SJCRH30 (cell line): ENCODE measurements around the gene SIRT4. TPM values are rescaled to one million over a fixed set of nuclear protein-coding genes. Genes with fewer than 3 reads are reported as not detected.
"Not testable (repeated sequence)": the region's sequence is repeated elsewhere in the genome, so short reads cannot be mapped to it uniquely, and the experiment has no call there.

ENCODE experiments used
- DNase-seq, 2 experiments: peaks; one replicate each; pipeline ENCODE4 v3.0.0-alpha.2; 2015 to 2020
- H3K27ac ChIP-seq: fragments of 250-450 bp; sonication (Bioruptor Pico); 2 replicates; pipeline ENCODE4 v1.5.1; 2020; ENCODE audit warnings: mild to moderate bottlenecking, moderate library complexity
- H3K27me3 ChIP-seq: fragments of 250-450 bp; sonication (Bioruptor Pico); 2 replicates; pipeline ENCODE4 v1.5.1; 2020; ENCODE audit warnings: mild to moderate bottlenecking, moderate library complexity
- H3K36me3 ChIP-seq: fragments of 250-450 bp; sonication (Bioruptor Pico); 2 replicates; pipeline ENCODE4 v1.5.1; 2020; ENCODE audit warnings: mild to moderate bottlenecking, moderate library complexity
- H3K4me1 ChIP-seq: fragments of 250-450 bp; sonication (Bioruptor Pico); 2 replicates; pipeline ENCODE4 v1.5.1; 2020; ENCODE audit warnings: mild to moderate bottlenecking, moderate library complexity
- H3K4me3 ChIP-seq: fragments of 250-450 bp; sonication (Bioruptor Pico); 2 replicates; pipeline ENCODE4 v1.5.1; 2020; ENCODE audit warnings: mild to moderate bottlenecking, moderate library complexity
- H3K9me3 ChIP-seq: fragments of 250-450 bp; sonication (Bioruptor Pico); replicated peaks from 2 replicates; pipeline ENCODE4 v1.5.1; 2020; ENCODE audit warnings: mild to moderate bottlenecking, moderate library complexity
- total RNA-seq: library from RNA; depleted of rRNA; stranded (reverse); fragments of >200 nt; shearing (Covaris generic); gene quantifications from 2 replicates; pipeline ENCODE4 v1.2.3, GENCODE V29; 2014

Gene SIRT4
- total RNA-seq, 1 experiment from 2014 or later: 4.0 TPM

DNA sequence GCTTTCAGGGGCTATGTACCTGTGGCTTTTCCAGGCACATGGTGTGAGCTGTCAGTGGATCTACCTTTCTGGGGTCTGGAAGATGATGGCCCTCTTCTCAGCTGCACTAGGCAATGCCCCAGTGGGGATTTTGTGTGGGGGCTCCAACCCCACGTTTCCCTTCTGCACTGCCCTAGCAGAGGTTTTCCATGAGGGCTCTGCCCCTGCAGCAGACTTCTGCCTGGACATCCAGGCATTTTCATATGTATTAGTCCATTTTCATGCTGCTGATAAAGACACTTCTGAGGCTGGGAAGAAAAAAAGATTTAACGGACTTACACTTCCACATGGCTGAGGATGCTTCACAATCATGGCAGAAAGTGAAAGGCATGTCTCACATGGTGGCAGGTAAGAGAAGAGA lies 34.3 kb downstream of the SIRT4 start:
- not testable (repeated sequence) for H3K4me1 ChIP-seq, H3K27me3 ChIP-seq, H3K36me3 ChIP-seq, DNase-seq, H3K27ac ChIP-seq, H3K9me3 ChIP-seq, H3K4me3 ChIP-seq

DNA sequence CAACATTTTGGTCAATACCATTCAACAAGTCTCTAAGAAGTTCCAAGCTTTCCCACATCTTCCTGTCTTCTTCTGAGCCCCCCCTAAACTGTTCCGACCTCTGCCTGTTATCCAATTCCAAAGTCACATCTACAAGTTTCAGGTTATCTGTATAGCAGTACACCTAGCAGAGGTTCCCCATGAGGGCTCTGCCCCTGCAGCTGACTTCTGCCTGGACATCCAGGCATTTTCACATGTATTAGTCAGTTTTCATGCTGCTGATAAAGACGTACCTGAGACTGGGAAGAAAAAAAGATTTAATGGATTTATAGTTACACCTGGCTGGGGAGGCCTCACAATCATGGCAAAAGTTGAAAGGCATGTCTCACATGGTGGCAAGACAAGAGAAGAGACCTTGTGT lies 35.6 kb downstream of the SIRT4 start:
- Histone ChIP-seq H3K9me3 (peaks cover 7% of the 10 kb centered on the region; the same call in 1 of the 2 replicates), H3K36me3 (no peaks in the 10 kb centered on the region), H3K27ac (no peak overlapping the region), H3K27me3 (no peaks in the 10 kb centered on the region), H3K4me1 (no peaks in the 10 kb centered on the region), H3K4me3 (no peak overlapping the region)
- no peak for DNase-seq

DNA sequence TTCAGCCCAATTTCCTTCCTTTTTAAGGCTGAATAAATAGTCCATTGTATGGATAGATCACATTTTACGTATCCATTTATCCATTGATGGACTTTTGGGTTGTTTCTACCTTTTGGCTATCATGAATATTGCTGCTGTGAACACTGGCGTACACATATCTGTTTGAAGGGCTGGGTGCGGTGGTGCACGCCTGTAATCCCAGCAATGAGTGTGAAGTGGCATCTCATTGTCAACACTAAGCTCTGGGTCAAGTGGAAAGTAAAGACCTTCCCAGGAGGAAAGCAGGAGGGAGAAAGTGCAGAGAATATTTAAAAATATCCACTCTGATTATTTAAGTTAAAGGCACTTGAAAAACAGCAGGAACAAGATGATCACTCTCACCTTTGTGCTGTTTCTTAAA lies 37.1 kb downstream of the SIRT4 start:
- Histone ChIP-seq H3K27ac (no peak overlapping the region), H3K4me3 (no peak overlapping the region), H3K4me1 (no peaks in the 10 kb centered on the region), H3K36me3 (no peaks in the 10 kb centered on the region), H3K9me3 (peaks cover 7% of the 10 kb centered on the region; the same call in 1 of the 2 replicates), H3K27me3 (no peaks in the 10 kb centered on the region)
- DNase-seq: no peak

DNA sequence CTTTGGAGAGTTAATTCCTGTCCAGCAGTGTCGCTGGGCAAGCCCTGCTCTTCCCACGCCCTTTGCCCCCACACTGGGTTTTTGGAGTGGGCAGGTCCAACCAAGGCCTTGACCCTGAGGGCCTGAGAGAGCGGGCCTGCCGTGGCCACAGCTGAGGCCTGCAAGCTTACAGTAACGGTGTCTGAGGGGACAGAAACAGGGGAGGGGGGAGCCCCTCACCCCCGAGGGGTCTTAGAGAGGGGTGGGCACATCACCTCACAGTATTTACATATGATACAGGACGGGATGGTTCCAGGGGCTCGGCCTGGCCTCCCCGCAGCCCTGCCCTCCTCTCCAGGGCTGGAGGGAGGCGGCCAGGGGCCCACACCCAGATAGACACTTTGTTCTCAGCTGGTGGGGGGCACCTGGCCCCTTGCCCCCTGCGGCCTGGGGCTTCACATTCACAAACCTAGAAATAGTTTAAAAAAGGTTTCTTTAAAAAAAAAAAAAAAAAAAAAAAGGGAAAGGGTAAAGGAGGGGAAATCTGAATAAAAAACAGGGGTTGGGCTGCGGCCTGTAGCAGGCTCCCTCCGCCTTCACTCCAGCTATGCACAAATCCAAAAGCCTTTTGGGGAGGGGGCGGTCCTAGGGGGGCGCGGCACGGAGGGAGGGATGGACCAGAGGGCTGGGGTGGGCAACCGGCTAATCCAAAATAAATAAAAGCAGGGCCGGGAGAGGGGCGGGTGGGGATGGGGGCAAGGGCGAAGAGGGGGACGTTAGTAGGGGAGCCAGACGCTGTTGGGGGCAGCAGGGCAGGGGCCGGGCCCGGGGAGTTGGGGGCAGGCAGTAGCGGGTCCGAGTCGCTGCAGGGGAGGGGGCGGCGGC lies 40.3 kb downstream of the SIRT4 start:
- H3K9me3 ChIP-seq: peaks cover 6% of the 10 kb centered on the region; the same call in 1 of the 2 replicates
- no peaks in the 10 kb centered on the region for H3K27me3 ChIP-seq
- H3K27ac ChIP-seq: no peak overlapping the region
- H3K36me3 ChIP-seq: no peaks in the 10 kb centered on the region
- H3K4me1 ChIP-seq: no peaks in the 10 kb centered on the region
- DNase-seq: no peak
- H3K4me3 ChIP-seq: no peak overlapping the region

DNA sequence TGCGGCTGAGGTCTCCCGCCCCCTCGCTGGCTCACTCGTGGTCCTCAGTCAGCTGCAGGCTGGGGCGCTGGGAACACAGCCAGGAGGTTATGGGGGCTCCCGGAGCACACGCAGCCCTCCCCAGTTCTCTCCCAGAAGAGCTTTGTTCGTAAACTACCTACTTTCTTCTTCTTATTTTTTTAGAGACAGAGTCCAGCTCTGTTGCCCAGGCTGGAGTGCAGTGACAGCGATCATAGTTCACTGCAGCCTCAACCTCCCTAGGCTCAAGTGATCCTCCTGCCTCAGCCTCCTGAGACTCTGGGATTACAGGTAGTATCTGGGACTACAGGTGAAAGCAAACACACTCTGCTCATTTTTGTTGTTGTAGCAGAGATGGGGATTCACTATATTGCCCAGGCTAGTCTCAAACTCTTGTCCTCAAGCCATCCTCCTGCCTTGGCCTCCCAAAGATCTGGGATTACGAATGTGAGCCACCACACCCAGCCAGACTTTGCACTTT lies 41.0 kb downstream of the SIRT4 start:
- Histone ChIP-seq H3K27ac (no peak overlapping the region), H3K9me3 (peaks cover 2% of the 10 kb centered on the region; the same call in 1 of the 2 replicates), H3K4me1 (no peaks in the 10 kb centered on the region), H3K4me3 (no peak overlapping the region), H3K36me3 (no peaks in the 10 kb centered on the region), H3K27me3 (no peaks in the 10 kb centered on the region)
- no peak for DNase-seq

DNA sequence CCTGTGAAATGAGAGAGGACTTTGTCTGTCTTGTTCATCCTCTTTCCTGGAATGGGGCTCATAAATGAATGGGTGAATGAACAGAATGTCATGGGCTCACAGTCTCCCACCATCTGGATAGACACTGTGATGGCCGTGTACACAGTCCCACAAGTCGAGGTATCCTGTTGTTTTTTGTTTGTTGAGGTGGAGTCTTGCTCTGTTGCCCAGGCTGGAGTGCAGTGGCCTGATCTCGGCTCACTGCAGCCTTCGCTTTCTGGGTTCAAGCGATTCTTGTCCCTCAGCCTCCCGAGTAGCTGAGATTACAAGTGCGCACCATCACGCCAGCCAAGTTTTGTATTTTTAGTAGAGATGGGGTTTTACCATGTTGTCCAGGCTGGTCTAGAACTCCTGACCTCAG lies 41.6 kb downstream of the SIRT4 start:
- H3K4me3 ChIP-seq: no peak overlapping the region
- H3K36me3 ChIP-seq: no peaks in the 10 kb centered on the region
- no peaks in the 10 kb centered on the region for H3K27me3 ChIP-seq
- H3K27ac ChIP-seq: no peak overlapping the region
- no peak for DNase-seq
- H3K4me1 ChIP-seq: no peaks in the 10 kb centered on the region
- no peaks in the 10 kb centered on the region for H3K9me3 ChIP-seq

DNA sequence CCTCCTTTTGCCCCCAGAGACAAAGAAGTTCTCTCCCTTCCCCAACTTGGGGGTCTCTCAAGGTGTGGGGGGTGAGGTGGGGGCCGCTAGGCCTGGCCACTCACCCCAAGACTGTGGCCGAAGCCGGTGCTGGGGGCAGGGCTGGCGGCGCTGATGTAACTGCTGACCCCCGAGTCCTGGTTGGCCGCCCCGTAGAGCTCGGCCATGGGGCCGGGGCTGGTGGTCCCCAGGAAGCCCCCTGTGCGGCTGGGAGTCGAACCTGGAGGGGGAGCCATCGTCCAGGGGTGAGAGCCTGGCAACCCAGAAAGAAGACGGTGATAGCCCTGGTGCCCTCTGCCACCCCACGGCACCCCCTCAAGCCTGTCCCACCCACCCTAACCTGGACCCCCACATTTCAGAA lies 43.9 kb downstream of the SIRT4 start:
- H3K4me3 ChIP-seq: no peak overlapping the region
- H3K4me1 ChIP-seq: no peaks in the 10 kb centered on the region
- no peaks in the 10 kb centered on the region for H3K36me3 ChIP-seq
- DNase-seq: no peak
- no peaks in the 10 kb centered on the region for H3K27me3 ChIP-seq
- no peaks in the 10 kb centered on the region for H3K9me3 ChIP-seq
- no peak overlapping the region for H3K27ac ChIP-seq

DNA sequence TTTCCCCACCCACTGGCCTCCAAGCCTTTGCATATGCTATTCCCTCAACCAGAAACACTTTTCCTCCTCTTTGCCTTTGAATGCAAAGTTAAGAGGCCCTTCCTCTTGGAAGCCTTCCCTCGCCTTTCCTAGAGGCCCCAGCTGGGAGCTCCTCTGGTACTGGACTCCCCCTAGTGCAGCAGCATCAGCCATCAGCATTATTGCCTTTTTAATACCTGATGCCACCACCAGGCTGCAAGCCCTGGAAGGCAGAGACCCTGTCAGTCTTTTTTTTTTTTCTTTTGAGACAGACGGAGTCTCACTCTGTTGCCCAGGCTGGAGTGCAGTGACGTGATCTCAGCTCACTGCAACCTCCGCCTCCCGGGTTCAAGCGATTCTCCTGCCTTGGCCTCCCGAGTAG lies 44.6 kb downstream of the SIRT4 start:
- Histone ChIP-seq H3K27ac (no peak overlapping the region), H3K27me3 (no peaks in the 10 kb centered on the region)

DNA sequence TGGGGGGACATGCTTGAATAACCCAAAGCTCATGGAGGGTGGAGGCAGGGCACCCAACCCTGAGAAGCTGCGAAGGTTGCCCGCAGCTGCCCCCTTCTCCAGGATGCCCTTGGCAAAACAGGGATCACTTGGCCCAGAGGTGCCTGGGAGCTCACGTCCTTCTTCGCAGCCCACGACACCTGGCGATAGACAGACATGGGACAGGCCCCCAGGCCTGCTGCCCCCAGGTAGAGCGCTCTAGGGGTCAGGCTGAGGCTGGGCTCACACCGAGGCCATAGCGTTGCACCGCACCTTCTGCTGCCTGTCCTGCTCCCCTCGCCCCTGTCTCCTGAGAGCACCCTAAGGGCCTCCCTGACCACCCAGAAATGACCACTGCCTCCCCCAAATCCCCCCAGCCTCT lies 45.6 kb downstream of the SIRT4 start:
- H3K36me3 ChIP-seq: no peaks in the 10 kb centered on the region
- H3K4me3 ChIP-seq: no peak overlapping the region
- H3K27ac ChIP-seq: no peak overlapping the region
- DNase-seq: no peak
- H3K4me1 ChIP-seq: no peaks in the 10 kb centered on the region
- H3K27me3 ChIP-seq: no peaks in the 10 kb centered on the region
- H3K9me3 ChIP-seq: no peaks in the 10 kb centered on the region

More for the DNA sequence above, 44.6 kb downstream of the SIRT4 start:
- no peaks in the 10 kb centered on the region for H3K9me3 ChIP-seq
- H3K4me3 ChIP-seq: no peak overlapping the region
- H3K4me1 ChIP-seq: no peaks in the 10 kb centered on the region
- H3K36me3 ChIP-seq: no peaks in the 10 kb centered on the region
- no peak for DNase-seq

DNA sequence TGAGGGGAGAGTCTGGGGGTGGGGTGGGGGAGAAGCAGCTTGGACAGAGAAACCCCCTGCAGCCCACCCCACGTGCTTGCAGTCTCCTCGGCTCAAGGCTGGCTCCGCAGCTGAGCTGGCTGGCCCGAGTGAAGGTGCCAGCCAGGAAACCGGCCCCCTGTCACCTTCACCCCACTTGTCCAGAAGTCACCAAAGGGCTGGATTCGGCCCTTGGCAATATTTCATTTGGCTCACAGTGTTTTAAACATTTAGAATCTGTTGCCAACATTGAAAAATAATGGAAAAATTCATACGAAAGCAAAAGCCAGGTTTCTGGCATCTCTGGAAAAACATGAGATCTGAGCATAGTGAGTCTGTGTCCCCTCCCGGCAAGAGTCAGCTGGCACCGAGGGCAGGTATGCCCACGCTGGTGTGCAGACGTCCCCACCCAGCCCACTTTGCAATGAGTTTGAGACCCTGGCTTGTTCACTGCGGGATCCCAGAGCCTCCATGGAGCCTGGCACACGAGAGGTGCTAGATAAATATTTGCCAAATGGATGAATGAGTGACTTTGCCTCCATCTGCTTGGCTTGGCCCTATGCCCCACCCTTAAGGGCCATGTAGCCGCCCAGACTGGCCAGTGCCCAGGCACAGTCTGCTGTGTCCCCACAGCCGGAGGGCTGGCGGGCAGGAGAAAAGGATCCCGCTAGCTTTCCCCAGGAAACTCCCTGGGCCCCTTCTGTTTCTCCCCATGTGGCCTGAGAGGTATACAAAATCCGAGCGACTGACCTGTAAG lies 48.6 kb downstream of the SIRT4 start:
- Histone ChIP-seq H3K27me3 (no peaks in the 10 kb centered on the region), H3K9me3 (no peaks in the 10 kb centered on the region), H3K4me3 (no peak overlapping the region), H3K4me1 (no peaks in the 10 kb centered on the region), H3K27ac (no peak overlapping the region), H3K36me3 (no peaks in the 10 kb centered on the region)
- no peak for DNase-seq

DNA sequence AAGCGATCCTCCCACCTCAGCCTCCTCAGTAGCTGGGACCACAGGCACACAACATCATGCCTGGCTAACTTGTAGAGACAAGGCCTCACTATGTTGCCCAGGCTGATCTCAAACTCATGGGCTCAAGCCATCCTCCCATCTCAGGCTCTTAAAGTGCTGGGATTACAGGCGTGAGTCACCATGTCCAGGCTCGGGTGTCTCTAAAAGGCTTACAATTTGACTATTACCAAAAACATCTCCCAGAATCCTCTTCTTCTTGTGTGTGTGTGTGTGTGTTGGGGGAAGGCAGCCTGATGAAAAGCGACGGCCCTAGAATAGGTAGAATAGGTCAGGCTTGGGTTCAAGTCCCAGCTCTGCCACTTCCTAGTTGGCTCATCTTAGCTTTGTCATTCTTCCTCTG lies 50.0 kb downstream of the SIRT4 start:
- Histone ChIP-seq H3K27me3 (no peaks in the 10 kb centered on the region), H3K4me3 (no peak overlapping the region), H3K27ac (no peak overlapping the region), H3K36me3 (no peaks in the 10 kb centered on the region), H3K9me3 (no peaks in the 10 kb centered on the region), H3K4me1 (no peaks in the 10 kb centered on the region)
- DNase-seq: peak in 1 of 2 experiments; percentile 39

DNA sequence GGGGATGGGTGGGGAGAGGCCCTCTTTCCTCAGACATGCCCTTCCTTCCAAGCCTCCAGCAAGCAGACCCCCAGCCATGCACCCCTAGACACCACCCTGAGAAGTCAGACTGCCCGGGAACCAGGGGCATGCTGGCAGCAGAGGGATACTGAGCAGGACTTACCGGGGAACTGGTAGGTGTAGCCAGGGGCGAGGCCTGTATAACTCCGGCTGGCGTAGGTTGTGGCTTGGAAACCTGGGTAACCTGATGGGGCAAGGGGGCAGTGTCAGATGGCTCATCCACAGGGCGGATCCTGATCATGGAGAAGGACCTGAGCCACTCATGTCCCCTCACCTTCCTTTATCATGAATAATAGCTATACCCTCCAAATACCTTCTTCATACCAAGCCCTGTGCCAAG lies 51.0 kb downstream of the SIRT4 start:
- DNase-seq: no peak
- H3K9me3 ChIP-seq: no peaks in the 10 kb centered on the region
- no peaks in the 10 kb centered on the region for H3K36me3 ChIP-seq
- no peaks in the 10 kb centered on the region for H3K4me1 ChIP-seq
- H3K27ac ChIP-seq: no peak overlapping the region
- H3K27me3 ChIP-seq: no peaks in the 10 kb centered on the region
- no peak overlapping the region for H3K4me3 ChIP-seq

DNA sequence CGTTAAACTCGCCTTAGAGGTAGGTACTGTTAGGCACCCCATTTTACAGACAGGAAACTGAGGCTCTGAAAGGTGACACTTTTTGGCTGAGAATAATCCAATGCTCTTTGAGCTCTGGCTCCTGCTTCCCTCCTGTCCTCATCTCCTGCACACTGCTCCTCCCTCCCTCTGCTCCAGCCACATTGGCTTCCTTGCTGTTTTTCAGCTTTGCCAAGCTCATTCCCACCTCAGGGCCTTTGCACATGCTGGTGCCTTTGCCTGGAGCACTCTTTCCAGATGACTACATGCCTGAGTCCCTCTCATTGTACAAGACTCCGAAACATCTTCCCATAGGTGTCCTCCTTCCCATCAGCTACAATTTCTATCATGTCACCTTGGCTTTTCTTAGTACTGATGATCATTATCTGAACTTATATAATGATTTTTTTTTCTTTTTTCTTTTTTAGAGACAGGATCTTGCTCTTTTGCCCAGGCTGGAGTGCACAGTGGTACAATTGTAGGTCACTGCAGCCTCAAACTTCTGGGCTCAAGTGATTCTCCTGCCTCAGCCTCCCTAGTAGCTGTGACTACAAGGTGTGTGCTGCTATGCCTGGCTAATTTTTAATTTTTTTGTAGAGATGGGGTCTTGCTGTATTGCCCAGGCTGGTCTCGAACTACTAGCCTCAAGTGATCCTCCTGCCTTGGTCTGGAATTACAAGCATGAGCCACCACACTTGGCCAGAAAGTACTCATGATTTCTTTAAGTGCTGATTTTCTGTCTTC lies 51.6 kb downstream of the SIRT4 start:
- no peaks in the 10 kb centered on the region for H3K27me3 ChIP-seq
- no peak overlapping the region for H3K27ac ChIP-seq
- no peak overlapping the region for H3K4me3 ChIP-seq
- no peaks in the 10 kb centered on the region for H3K36me3 ChIP-seq
- no peaks in the 10 kb centered on the region for H3K4me1 ChIP-seq
- no peaks in the 10 kb centered on the region for H3K9me3 ChIP-seq
- DNase-seq: no peak

DNA sequence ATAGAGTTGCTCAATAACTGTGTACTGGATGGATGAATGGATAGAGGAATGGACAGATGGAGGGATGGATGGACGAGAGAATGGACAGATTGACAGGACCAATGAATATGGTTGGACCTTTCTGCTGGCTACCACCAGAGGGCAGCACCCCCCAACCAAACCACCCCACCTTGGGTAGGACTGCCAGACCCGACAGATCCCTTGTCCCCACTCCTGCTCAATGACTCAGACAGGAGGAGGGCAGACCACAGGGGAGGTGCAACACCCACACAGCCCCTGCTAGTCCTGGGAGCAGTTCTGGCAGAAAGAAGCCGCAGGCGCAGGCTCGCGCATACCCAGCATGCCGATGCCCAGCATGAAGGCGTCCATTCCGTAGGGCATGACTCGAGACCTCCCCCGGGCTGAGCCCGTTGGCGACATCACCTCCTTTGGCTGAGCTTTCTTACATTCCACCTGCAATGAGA lies 54.5 kb downstream of the SIRT4 start:
- Histone ChIP-seq H3K36me3 (no peaks in the 10 kb centered on the region), H3K27ac (no peak overlapping the region), H3K4me3 (no peak overlapping the region), H3K4me1 (peaks cover 4% of the 10 kb centered on the region; the same call in 1 of the 2 replicates), H3K27me3 (no peaks in the 10 kb centered on the region), H3K9me3 (no peaks in the 10 kb centered on the region)
- DNase-seq: peak; percentile 84 to 86
